IPS-18a (cell line): ENCODE measurements around the gene P3R3URF.

Experiments
- H3K27ac ChIP-seq: one replicate; pipeline ENCODE4 v1.5.1; 2013; ENCODE audit warnings: low read length
- H3K27me3 ChIP-seq: one replicate; pipeline ENCODE4 v1.6.1; 2013; ENCODE audit warnings: mild to moderate bottlenecking, low read length; ENCODE audit not compliant: control insufficient read depth, insufficient read depth
- H3K36me3 ChIP-seq: one replicate; pipeline ENCODE4 v1.6.1; 2013; ENCODE audit warnings: low read depth, low read length; ENCODE audit not compliant: control insufficient read depth
- H3K4me1 ChIP-seq: one replicate; pipeline ENCODE4 v1.6.1; 2013; ENCODE audit warnings: low read depth, low read length; ENCODE audit not compliant: control insufficient read depth
- H3K4me3 ChIP-seq: one replicate; pipeline ENCODE4 v1.5.1; 2013; ENCODE audit warnings: low read length
- H3K9ac ChIP-seq: one replicate; pipeline ENCODE4 v1.6.1; 2013; ENCODE audit warnings: mild to moderate bottlenecking, low read length, moderate library complexity
- H3K9me3 ChIP-seq: one replicate; pipeline ENCODE4 v1.6.1; 2013; ENCODE audit warnings: low read depth, low read length; ENCODE audit not compliant: control insufficient read depth

Gene P3R3URF

DNA sequence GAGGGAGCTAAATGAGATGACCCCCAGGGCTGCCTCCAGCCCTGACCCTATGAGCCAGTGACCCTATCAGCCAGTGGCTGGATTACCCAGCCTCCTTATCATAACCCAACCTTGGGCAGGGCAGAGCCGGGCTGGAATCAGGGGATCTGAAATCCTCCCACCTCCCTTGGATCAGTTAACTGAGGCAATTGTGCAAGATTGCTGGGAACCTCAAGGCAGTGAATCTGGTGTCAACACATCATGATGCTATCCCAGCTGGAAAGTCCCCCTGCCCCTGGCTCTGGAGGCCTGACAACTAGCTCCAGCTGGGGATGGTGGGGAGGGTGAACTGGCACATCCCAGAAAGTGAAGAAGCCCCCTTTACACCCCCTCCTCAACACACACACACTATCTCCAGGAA is 7.8 kb downstream of the P3R3URF start:
- Histone ChIP-seq H3K27me3 (peaks cover 12% of the 10 kb centered on the region), H3K9me3 (no peaks in the 10 kb centered on the region), H3K36me3 (no peaks in the 10 kb centered on the region), H3K4me3 (no peak overlapping the region), H3K4me1 (peaks cover 11% of the 10 kb centered on the region), H3K9ac (no peak overlapping the region), H3K27ac (no peak overlapping the region)

- H3K9me3 ChIP-seq: no peaks in the 10 kb centered on the region
- no peak overlapping the region for H3K9ac ChIP-seq
- H3K4me1 ChIP-seq: peaks cover 6% of the 10 kb centered on the region
- H3K27ac ChIP-seq: no peak overlapping the region
- H3K4me3 ChIP-seq: no peak overlapping the region
- peaks cover 12% of the 10 kb centered on the region for H3K27me3 ChIP-seq
- H3K36me3 ChIP-seq: no peaks in the 10 kb centered on the region
These were observed 9.5 kb downstream of the P3R3URF start for GRCh38 chr1:46166521-46167462.

DNA sequence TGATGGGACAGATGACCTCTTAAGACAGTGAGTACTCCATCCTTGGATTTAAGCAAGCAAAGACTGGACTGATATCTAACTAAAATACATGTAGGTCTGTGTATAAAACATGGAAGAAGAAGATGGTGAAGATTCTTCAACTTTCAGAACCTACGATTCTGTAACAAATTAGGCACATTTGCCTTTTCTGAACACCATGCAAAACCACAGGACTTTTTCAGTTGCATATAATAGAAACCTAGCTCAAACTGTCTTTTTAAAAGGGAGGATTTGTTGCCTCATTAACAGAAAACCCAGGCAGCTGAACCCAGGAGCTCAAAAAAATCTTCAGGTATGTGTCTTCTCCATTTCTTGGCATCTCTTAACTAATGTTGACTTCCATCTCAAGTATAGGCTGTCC is 16.1 kb downstream of the P3R3URF start:
- Histone ChIP-seq H3K27ac (no peak overlapping the region), H3K9me3 (no peaks in the 10 kb centered on the region), H3K27me3 (no peaks in the 10 kb centered on the region), H3K4me3 (no peak overlapping the region), H3K4me1 (no peaks in the 10 kb centered on the region), H3K9ac (no peak overlapping the region), H3K36me3 (no peaks in the 10 kb centered on the region)

- no peak overlapping the region for H3K27ac ChIP-seq
- no peaks in the 10 kb centered on the region for H3K36me3 ChIP-seq
- H3K9me3 ChIP-seq: no peaks in the 10 kb centered on the region
- H3K9ac ChIP-seq: no peak overlapping the region
- no peaks in the 10 kb centered on the region for H3K4me1 ChIP-seq
- no peaks in the 10 kb centered on the region for H3K27me3 ChIP-seq
- H3K4me3 ChIP-seq: no peak overlapping the region
These were observed 16.8 kb downstream of the P3R3URF start for GRCh38 chr1:46159516-46159915.

GRCh38 chr1:46158312-46159281 is 17.7 kb downstream of the P3R3URF start:
- no peaks in the 10 kb centered on the region for H3K4me1 ChIP-seq
- H3K9ac ChIP-seq: no peak overlapping the region
- no peaks in the 10 kb centered on the region for H3K9me3 ChIP-seq
- no peak overlapping the region for H3K27ac ChIP-seq
- H3K4me3 ChIP-seq: no peak overlapping the region
- H3K27me3 ChIP-seq: no peaks in the 10 kb centered on the region
- no peaks in the 10 kb centered on the region for H3K36me3 ChIP-seq

DNA sequence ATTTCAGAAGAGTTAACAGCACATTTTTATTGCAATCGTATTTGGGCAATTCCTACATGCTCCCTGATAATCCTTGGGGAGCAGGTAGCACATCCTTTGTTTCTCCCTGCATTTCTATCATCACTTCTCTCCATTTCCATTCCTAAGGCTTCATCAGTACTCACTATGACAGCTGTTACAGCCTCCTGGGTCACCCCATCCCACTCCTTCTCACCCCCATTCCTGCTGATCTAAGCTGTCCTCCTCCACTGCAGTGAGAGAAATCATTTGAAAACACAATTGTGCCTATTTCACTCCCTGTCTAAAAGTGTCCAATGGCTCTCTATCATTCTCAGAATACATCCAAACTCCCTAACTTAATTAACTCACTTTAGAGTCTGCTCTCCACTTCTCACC is 18.4 kb downstream of the P3R3URF start:
- H3K4me1 ChIP-seq: no peaks in the 10 kb centered on the region
- no peak overlapping the region for H3K4me3 ChIP-seq
- H3K27me3 ChIP-seq: no peaks in the 10 kb centered on the region
- no peak overlapping the region for H3K27ac ChIP-seq
- H3K9me3 ChIP-seq: no peaks in the 10 kb centered on the region
- no peak overlapping the region for H3K9ac ChIP-seq
- no peaks in the 10 kb centered on the region for H3K36me3 ChIP-seq

DNA sequence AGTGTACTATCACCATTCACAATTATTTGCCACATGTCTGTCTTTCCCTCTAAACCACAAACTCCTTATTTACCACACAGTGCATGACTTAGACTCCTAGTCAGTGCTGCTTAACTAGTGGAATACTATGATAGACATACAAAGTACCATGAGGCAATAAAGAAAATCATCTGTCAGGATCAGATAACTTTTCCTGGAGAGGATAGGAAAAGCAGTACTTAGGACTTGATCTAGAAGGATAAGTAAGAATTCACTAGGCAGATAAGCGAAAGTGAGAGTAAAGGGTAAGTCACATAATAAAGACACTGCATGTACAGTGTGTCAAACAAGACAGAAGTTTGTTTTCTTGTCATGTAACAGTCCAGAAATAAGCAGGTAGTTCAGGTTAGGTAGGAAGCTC is 22.6 kb downstream of the P3R3URF start:
- H3K36me3 ChIP-seq: no peaks in the 10 kb centered on the region
- H3K27ac ChIP-seq: no peak overlapping the region
- H3K9ac ChIP-seq: no peak overlapping the region
- H3K9me3 ChIP-seq: no peaks in the 10 kb centered on the region
- H3K27me3 ChIP-seq: no peaks in the 10 kb centered on the region
- no peaks in the 10 kb centered on the region for H3K4me1 ChIP-seq
- H3K4me3 ChIP-seq: no peak overlapping the region

DNA sequence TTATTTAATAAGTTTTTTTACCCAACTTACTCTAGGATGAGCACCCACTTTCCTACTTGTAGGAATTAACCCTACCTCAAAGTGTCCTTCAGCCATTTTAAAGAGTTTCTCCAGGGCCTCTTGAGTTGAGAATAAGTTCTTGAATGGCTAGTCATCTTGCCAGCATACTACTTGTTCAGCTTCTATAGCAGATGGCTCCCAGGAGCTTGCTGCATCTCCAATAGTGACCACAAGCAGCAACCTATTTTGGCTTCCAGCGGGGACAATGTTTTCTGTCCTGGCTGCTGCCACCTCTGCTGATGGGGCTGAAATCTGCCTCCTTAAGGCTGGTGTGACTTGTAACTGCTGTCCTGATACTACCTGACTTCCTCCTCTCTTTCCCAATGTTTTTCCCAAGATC is 23.1 kb downstream of the P3R3URF start:
- no peaks in the 10 kb centered on the region for H3K4me1 ChIP-seq
- H3K9ac ChIP-seq: no peak overlapping the region
- no peaks in the 10 kb centered on the region for H3K36me3 ChIP-seq
- H3K9me3 ChIP-seq: no peaks in the 10 kb centered on the region
- H3K4me3 ChIP-seq: no peak overlapping the region
- H3K27me3 ChIP-seq: no peaks in the 10 kb centered on the region
- H3K27ac ChIP-seq: no peak overlapping the region

DNA sequence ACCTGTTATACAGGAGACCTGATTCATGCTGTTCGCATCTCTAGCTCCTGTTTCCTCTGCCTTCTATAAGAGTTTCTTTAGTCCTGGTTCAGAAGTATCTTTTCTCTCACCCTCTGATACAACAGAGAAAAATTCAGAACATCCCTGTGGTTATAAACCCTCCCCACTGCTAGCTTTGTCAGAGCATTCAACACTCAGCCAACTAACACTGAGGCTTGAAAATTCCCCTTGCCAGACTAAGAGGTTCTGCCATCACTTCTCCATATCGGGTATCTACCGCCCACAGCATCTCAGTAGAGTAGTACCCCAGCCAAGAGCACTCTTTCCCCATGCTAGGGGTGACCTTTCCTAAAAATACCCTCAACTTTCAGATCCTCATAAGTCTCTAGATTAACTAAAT is 24.3 kb downstream of the P3R3URF start:
- no peak overlapping the region for H3K9ac ChIP-seq
- no peaks in the 10 kb centered on the region for H3K9me3 ChIP-seq
- H3K4me3 ChIP-seq: no peak overlapping the region
- no peaks in the 10 kb centered on the region for H3K36me3 ChIP-seq
- H3K27me3 ChIP-seq: no peaks in the 10 kb centered on the region
- no peaks in the 10 kb centered on the region for H3K4me1 ChIP-seq
- no peak overlapping the region for H3K27ac ChIP-seq

- Histone ChIP-seq H3K36me3 (no peaks in the 10 kb centered on the region), H3K27ac (no peak overlapping the region), H3K9ac (no peak overlapping the region), H3K27me3 (no peaks in the 10 kb centered on the region), H3K4me3 (no peak overlapping the region), H3K9me3 (no peaks in the 10 kb centered on the region), H3K4me1 (no peaks in the 10 kb centered on the region)
These were observed 26.2 kb downstream of the P3R3URF start for GRCh38 chr1:46150085-46150484.

- Histone ChIP-seq H3K4me3 (no peak overlapping the region), H3K9me3 (no peaks in the 10 kb centered on the region), H3K4me1 (no peaks in the 10 kb centered on the region), H3K27ac (no peak overlapping the region), H3K27me3 (no peaks in the 10 kb centered on the region), H3K36me3 (no peaks in the 10 kb centered on the region), H3K9ac (no peak overlapping the region)
These were observed 28.0 kb downstream of the P3R3URF start for GRCh38 chr1:46148318-46148717.
